Brain pericyte (primary cell): ENCODE results near the gene MAPK1.
"Not testable (repeated sequence)": the region's sequence is repeated elsewhere in the genome, so short reads cannot be mapped to it uniquely, and the experiment has no call there.

Experiments
- DNase-seq: peaks from one replicate; pipeline ENCODE4 v3.0.0-alpha.2; 2012; ENCODE audit warnings: low read depth, low spot score

Gene MAPK1

GRCh38 chr22:21818487-21819182 lies 48.8 kb downstream of the MAPK1 start:
- no peak for DNase-seq

- DNase-seq = not testable (repeated sequence)
These were observed 50.0 kb downstream of the MAPK1 start for GRCh38 chr22:21817497-21817853.

- peak; percentile 68 for DNase-seq
These were observed 50.5 kb downstream of the MAPK1 start for GRCh38 chr22:21816787-21817496.

- DNase-seq = no peak
These were observed 51.0 kb downstream of the MAPK1 start for GRCh38 chr22:21816472-21816786.

GRCh38 chr22:21815958-21816357 lies 51.5 kb downstream of the MAPK1 start:
- no peak for DNase-seq

- DNase-seq = no peak
These were observed 52.1 kb downstream of the MAPK1 start for GRCh38 chr22:21815357-21815756.

GRCh38 chr22:21811982-21812381 lies 55.5 kb downstream of the MAPK1 start:
- DNase-seq = no peak

- DNase-seq = no peak
These were observed 59.6 kb downstream of the MAPK1 start for GRCh38 chr22:21807544-21808529.

GRCh38 chr22:21805325-21805724 lies 62.1 kb downstream of the MAPK1 start:
- DNase-seq = not testable (repeated sequence)

GRCh38 chr22:21803811-21804249 lies 63.6 kb downstream of the MAPK1 start:
- DNase-seq = no peak

GRCh38 chr22:21802673-21803072 lies 64.8 kb downstream of the MAPK1 start:
- no peak for DNase-seq

- no peak for DNase-seq
These were observed 65.4 kb downstream of the MAPK1 start for GRCh38 chr22:21802056-21802455.

GRCh38 chr22:21801304-21801644 lies 66.2 kb downstream of the MAPK1 start:
- not testable (repeated sequence) for DNase-seq

- DNase-seq = no peak
These were observed 66.7 kb downstream of the MAPK1 start for GRCh38 chr22:21800552-21801303.

- DNase-seq = no peak
These were observed 69.8 kb downstream of the MAPK1 start for GRCh38 chr22:21797444-21798221.

GRCh38 chr22:21796863-21797262 lies 70.6 kb downstream of the MAPK1 start:
- no peak for DNase-seq

GRCh38 chr22:21796231-21796630 lies 71.2 kb downstream of the MAPK1 start:
- DNase-seq = no peak

GRCh38 chr22:21793716-21794115 lies 73.7 kb downstream of the MAPK1 start:
- DNase-seq = not testable (repeated sequence)

- no peak for DNase-seq
These were observed 75.5 kb downstream of the MAPK1 start for GRCh38 chr22:21791635-21792625.
